HK-2 (cell line): Measurements from ENCODE around the gene RGS21.

ENCODE experiments used
- DNase-seq: peaks from one replicate; pipeline ENCODE4 v3.0.0-alpha.2; 2018; ENCODE audit not compliant: unreplicated experiment

RGS21 gene

GRCh38 chr1:192378878-192379277 is 62.1 kb downstream of the RGS21 start:
- DNase-seq = no peak

GRCh38 chr1:192379554-192379953 is 62.8 kb downstream of the RGS21 start:
- no peak for DNase-seq

- no peak for DNase-seq
Observed at GRCh38 chr1:192382758-192383157, 66.0 kb downstream of the RGS21 start.

- no peak for DNase-seq
Observed at GRCh38 chr1:192386051-192386650, 69.4 kb downstream of the RGS21 start.

- DNase-seq = no peak
Observed at GRCh38 chr1:192395211-192395610, 78.4 kb downstream of the RGS21 start.

- no peak for DNase-seq
Observed at GRCh38 chr1:192395895-192396294, 79.1 kb downstream of the RGS21 start.

- DNase-seq = no peak
Observed at GRCh38 chr1:192399161-192399560, 82.4 kb downstream of the RGS21 start.

GRCh38 chr1:192401825-192402224 is 85.0 kb downstream of the RGS21 start:
- DNase-seq = no peak

- no peak for DNase-seq
Observed at GRCh38 chr1:192402571-192402970, 85.8 kb downstream of the RGS21 start.

- DNase-seq = no peak
Observed at GRCh38 chr1:192407206-192407605, 90.4 kb downstream of the RGS21 start.
